ENCODE data around the gene TRIM42.

TRIM42 gene

GRCh38 chr3:140686128-140686527 lies 8.3 kb downstream of the TRIM42 start:
- Histone ChIP-seq H3K9me3 (ENCODE audit: control insufficient read depth, insufficient read depth, low read depth, low read length) (no peaks in the 10 kb centered on the region), H3K4me3 (ENCODE audit: low read depth, low read length) (no peak overlapping the region), H3K9ac (ENCODE audit: low read length) (no peak overlapping the region), H3K27ac (ENCODE audit: low read depth, low read length) (no peak overlapping the region), H3K36me3 (ENCODE audit: control insufficient read depth, insufficient read depth, low read length) (no peaks in the 10 kb centered on the region), H3K4me1 (ENCODE audit: control insufficient read depth, insufficient read depth, low read length) (no peaks in the 10 kb centered on the region), H3K27me3 (ENCODE audit: control insufficient read depth, insufficient read depth, low read length) (no peaks in the 10 kb centered on the region)

GRCh38 chr3:140686948-140687347 lies 9.1 kb downstream of the TRIM42 start:
- Histone ChIP-seq H3K9ac (ENCODE audit: low read length) (no peak overlapping the region), H3K4me3 (ENCODE audit: low read depth, low read length) (no peak overlapping the region), H3K4me1 (ENCODE audit: control insufficient read depth, insufficient read depth, low read length) (no peaks in the 10 kb centered on the region), H3K27me3 (ENCODE audit: control insufficient read depth, insufficient read depth, low read length) (no peaks in the 10 kb centered on the region), H3K27ac (ENCODE audit: low read depth, low read length) (no peak overlapping the region), H3K36me3 (ENCODE audit: control insufficient read depth, insufficient read depth, low read length) (no peaks in the 10 kb centered on the region), H3K9me3 (ENCODE audit: control insufficient read depth, insufficient read depth, low read depth, low read length) (no peaks in the 10 kb centered on the region)

GRCh38 chr3:140695361-140696061 lies 17.6 kb downstream of the TRIM42 start:
- Histone ChIP-seq H3K9ac (ENCODE audit: low read length) (no peak overlapping the region), H3K36me3 (ENCODE audit: control insufficient read depth, insufficient read depth, low read length) (no peaks in the 10 kb centered on the region), H3K4me3 (ENCODE audit: low read depth, low read length) (no peak overlapping the region), H3K27me3 (ENCODE audit: control insufficient read depth, insufficient read depth, low read length) (no peaks in the 10 kb centered on the region), H3K4me1 (ENCODE audit: control insufficient read depth, insufficient read depth, low read length) (no peaks in the 10 kb centered on the region), H3K27ac (ENCODE audit: low read depth, low read length) (no peak overlapping the region), H3K9me3 (ENCODE audit: control insufficient read depth, insufficient read depth, low read depth, low read length) (no peaks in the 10 kb centered on the region)

DNA sequence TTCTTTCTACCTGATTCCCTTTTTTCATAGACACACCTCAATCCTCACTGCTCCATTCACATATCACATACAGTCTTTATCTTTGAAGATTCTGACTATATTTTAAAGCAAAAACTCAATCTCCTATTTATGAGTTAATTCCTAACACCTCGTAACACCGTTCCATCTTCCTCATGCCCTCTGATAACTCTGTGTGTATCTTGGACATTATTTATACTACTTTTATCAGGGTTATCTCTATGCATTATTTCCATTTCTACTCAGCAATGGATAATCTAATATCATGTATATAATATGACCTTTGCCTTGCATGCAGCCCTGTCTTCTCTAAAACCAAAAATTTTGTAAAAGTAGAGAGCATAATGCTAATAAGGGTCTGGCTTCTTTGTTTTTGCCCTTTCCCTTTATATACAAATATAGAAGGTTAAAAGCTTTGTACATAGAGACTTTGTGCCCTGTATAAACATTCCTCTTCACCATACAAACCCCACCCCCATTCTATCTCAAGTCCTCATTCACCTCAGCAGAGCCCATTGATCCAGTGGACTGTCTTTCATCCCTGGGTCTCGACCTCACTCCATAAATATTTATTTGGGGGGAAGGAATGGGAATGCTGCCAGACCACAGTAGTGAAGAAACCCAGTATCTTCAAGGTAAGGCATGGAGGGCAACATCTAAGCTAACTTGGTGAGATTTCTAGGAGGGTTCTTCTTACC lies 21.8 kb downstream of the TRIM42 start:
- H3K27ac ChIP-seq (ENCODE audit: low read depth, low read length) = no peak overlapping the region
- H3K9me3 ChIP-seq (ENCODE audit: control insufficient read depth, insufficient read depth, low read depth, low read length) = 0 out of 2 replicates have a peak, but pooled peaks cover 2% of the 10 kb centered on the region
- H3K36me3 ChIP-seq (ENCODE audit: control insufficient read depth, insufficient read depth, low read length) = no peaks in the 10 kb centered on the region
- H3K4me1 ChIP-seq (ENCODE audit: control insufficient read depth, insufficient read depth, low read length) = no peaks in the 10 kb centered on the region
- H3K4me3 ChIP-seq (ENCODE audit: low read depth, low read length) = no peak overlapping the region
- no peaks in the 10 kb centered on the region for H3K27me3 ChIP-seq (ENCODE audit: control insufficient read depth, insufficient read depth, low read length)
- H3K9ac ChIP-seq (ENCODE audit: low read length) = no peak overlapping the region

DNA sequence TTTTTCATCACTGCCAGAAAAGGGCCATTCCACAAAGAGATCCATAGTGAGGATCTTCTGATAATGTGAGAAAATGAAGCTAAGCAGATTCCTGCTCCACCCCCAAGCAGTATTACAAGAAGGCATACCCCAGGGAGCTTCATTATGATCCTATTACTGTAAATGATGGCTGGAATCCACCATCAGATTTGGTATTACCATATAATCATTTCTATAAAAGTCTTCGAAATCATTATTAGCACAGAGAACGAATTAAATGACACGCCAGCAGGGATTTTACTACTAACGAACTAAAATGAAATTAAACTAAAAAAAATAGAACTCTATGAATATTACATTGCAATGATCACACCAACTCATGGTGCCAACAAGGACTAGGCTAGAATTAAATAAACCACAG lies 24.4 kb downstream of the TRIM42 start:
- Histone ChIP-seq H3K4me1 (ENCODE audit: control insufficient read depth, insufficient read depth, low read length) (no peaks in the 10 kb centered on the region), H3K4me3 (ENCODE audit: low read depth, low read length) (no peak overlapping the region), H3K27me3 (ENCODE audit: control insufficient read depth, insufficient read depth, low read length) (no peaks in the 10 kb centered on the region), H3K27ac (ENCODE audit: low read depth, low read length) (no peak overlapping the region), H3K36me3 (ENCODE audit: control insufficient read depth, insufficient read depth, low read length) (no peaks in the 10 kb centered on the region), H3K9me3 (ENCODE audit: control insufficient read depth, insufficient read depth, low read depth, low read length) (peaks cover 18% of the 10 kb centered on the region), H3K9ac (ENCODE audit: low read length) (no peak overlapping the region)

GRCh38 chr3:140703496-140703895 lies 25.6 kb downstream of the TRIM42 start:
- Histone ChIP-seq H3K9ac (ENCODE audit: low read length) (no peak overlapping the region), H3K9me3 (ENCODE audit: control insufficient read depth, insufficient read depth, low read depth, low read length) (peaks cover 18% of the 10 kb centered on the region), H3K27me3 (ENCODE audit: control insufficient read depth, insufficient read depth, low read length) (no peaks in the 10 kb centered on the region), H3K36me3 (ENCODE audit: control insufficient read depth, insufficient read depth, low read length) (no peaks in the 10 kb centered on the region), H3K27ac (ENCODE audit: low read depth, low read length) (no peak overlapping the region), H3K4me3 (ENCODE audit: low read depth, low read length) (no peak overlapping the region), H3K4me1 (ENCODE audit: control insufficient read depth, insufficient read depth, low read length) (no peaks in the 10 kb centered on the region)

- H3K27me3 ChIP-seq (ENCODE audit: control insufficient read depth, insufficient read depth, low read length) = no peaks in the 10 kb centered on the region
- no peaks in the 10 kb centered on the region for H3K4me1 ChIP-seq (ENCODE audit: control insufficient read depth, insufficient read depth, low read length)
- H3K36me3 ChIP-seq (ENCODE audit: control insufficient read depth, insufficient read depth, low read length) = no peaks in the 10 kb centered on the region
- peaks cover 18% of the 10 kb centered on the region for H3K9me3 ChIP-seq (ENCODE audit: control insufficient read depth, insufficient read depth, low read depth, low read length)
- H3K27ac ChIP-seq (ENCODE audit: low read depth, low read length) = no peak overlapping the region
- no peak overlapping the region for H3K9ac ChIP-seq (ENCODE audit: low read length)
- no peak overlapping the region for H3K4me3 ChIP-seq (ENCODE audit: low read depth, low read length)
These were observed 26.9 kb downstream of the TRIM42 start for GRCh38 chr3:140704733-140705132.

DNA sequence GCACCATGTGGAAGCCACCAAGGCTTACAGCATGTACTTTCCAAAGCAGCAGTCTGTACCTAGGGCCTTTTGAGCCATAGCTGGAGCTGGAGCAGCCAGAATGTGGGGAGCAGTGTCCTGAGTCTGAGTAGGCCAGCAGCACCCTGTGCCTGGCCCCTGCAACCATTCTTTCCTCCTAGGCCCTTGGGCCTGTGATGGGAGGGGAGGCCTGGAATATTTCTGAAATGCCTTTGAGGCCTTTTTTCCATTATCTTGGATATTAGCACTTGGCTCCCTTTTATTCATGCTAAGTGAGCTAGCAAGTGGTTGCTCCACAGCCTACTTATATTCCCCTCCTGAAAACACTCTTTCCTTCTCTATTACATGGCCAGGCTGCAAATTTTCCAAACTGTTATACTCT lies 28.1 kb downstream of the TRIM42 start:
- no peak overlapping the region for H3K9ac ChIP-seq (ENCODE audit: low read length)
- no peak overlapping the region for H3K27ac ChIP-seq (ENCODE audit: low read depth, low read length)
- H3K9me3 ChIP-seq (ENCODE audit: control insufficient read depth, insufficient read depth, low read depth, low read length) = peaks cover 18% of the 10 kb centered on the region
- H3K36me3 ChIP-seq (ENCODE audit: control insufficient read depth, insufficient read depth, low read length) = no peaks in the 10 kb centered on the region
- no peaks in the 10 kb centered on the region for H3K27me3 ChIP-seq (ENCODE audit: control insufficient read depth, insufficient read depth, low read length)
- no peak overlapping the region for H3K4me3 ChIP-seq (ENCODE audit: low read depth, low read length)
- H3K4me1 ChIP-seq (ENCODE audit: control insufficient read depth, insufficient read depth, low read length) = no peaks in the 10 kb centered on the region

DNA sequence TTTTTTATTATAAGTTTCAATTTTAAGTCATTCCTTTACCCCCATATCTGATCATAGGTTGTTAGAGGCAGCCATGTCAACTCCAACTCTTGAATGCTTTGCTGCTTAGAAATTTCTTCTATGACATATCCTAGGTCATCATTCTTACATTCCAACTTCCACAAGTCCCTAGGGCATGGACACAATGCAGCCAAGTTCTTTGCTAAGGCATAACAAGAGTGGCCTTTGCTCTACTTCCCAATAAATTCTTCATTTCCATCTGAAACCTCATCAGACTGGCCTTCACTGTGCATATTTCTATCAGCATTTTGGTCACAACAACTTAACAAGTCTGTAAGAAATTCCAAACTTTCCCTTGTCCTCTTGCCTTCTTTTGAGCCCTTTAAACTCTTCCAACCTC lies 28.5 kb downstream of the TRIM42 start:
- no peaks in the 10 kb centered on the region for H3K27me3 ChIP-seq (ENCODE audit: control insufficient read depth, insufficient read depth, low read length)
- H3K4me3 ChIP-seq (ENCODE audit: low read depth, low read length) = no peak overlapping the region
- peaks cover 18% of the 10 kb centered on the region for H3K9me3 ChIP-seq (ENCODE audit: control insufficient read depth, insufficient read depth, low read depth, low read length)
- no peak overlapping the region for H3K27ac ChIP-seq (ENCODE audit: low read depth, low read length)
- no peaks in the 10 kb centered on the region for H3K36me3 ChIP-seq (ENCODE audit: control insufficient read depth, insufficient read depth, low read length)
- no peak overlapping the region for H3K9ac ChIP-seq (ENCODE audit: low read length)
- no peaks in the 10 kb centered on the region for H3K4me1 ChIP-seq (ENCODE audit: control insufficient read depth, insufficient read depth, low read length)

DNA sequence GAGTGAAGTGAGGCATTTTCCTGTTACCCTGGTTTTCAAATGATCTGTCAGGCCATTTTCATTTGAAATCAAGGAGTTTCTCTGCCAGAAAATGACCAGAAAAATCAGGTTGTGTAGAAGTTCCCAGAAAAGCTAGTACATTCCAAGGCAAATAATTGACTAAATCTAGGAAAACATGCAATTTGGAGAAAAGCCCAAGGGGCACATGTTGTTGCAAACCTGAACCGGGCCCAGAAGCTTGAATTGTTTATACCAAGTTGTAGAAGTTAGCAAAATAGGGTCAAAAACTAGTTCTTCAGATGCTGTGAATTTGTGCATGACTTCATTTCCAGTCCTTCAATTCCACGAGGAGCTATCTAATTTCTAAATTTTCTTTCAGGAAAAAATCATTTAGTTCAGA lies 31.0 kb downstream of the TRIM42 start:
- H3K27me3 ChIP-seq (ENCODE audit: control insufficient read depth, insufficient read depth, low read length) = no peaks in the 10 kb centered on the region
- H3K4me3 ChIP-seq (ENCODE audit: low read depth, low read length) = no peak overlapping the region
- no peaks in the 10 kb centered on the region for H3K36me3 ChIP-seq (ENCODE audit: control insufficient read depth, insufficient read depth, low read length)
- H3K27ac ChIP-seq (ENCODE audit: low read depth, low read length) = no peak overlapping the region
- H3K9me3 ChIP-seq (ENCODE audit: control insufficient read depth, insufficient read depth, low read depth, low read length) = peaks cover 18% of the 10 kb centered on the region
- H3K4me1 ChIP-seq (ENCODE audit: control insufficient read depth, insufficient read depth, low read length) = no peaks in the 10 kb centered on the region
- H3K9ac ChIP-seq (ENCODE audit: low read length) = no peak overlapping the region

DNA sequence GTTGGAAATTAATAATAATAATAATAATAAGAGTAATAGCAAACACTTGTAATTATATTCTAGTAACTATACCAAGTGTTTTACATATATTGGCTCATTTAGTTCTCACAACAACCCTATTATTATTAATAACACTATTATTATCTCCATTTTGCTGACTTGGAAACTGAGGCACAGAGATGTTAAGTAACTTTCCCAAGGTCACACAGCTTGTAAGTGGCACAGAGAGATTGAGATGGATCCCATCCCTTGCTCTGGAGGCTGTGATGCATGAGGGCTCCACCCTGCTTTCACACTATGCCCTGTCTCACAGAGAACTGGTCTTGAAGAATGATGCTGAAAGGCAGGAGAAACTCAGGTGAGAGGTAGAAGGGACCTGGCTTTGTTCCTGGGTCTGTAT lies 31.9 kb downstream of the TRIM42 start:
- peaks cover 6% of the 10 kb centered on the region for H3K4me1 ChIP-seq (ENCODE audit: control insufficient read depth, insufficient read depth, low read length)
- H3K36me3 ChIP-seq (ENCODE audit: control insufficient read depth, insufficient read depth, low read length) = no peaks in the 10 kb centered on the region
- no peaks in the 10 kb centered on the region for H3K27me3 ChIP-seq (ENCODE audit: control insufficient read depth, insufficient read depth, low read length)
- H3K27ac ChIP-seq (ENCODE audit: low read depth, low read length) = no peak overlapping the region
- no peak overlapping the region for H3K9ac ChIP-seq (ENCODE audit: low read length)
- H3K9me3 ChIP-seq (ENCODE audit: control insufficient read depth, insufficient read depth, low read depth, low read length) = peaks cover 15% of the 10 kb centered on the region
- H3K4me3 ChIP-seq (ENCODE audit: low read depth, low read length) = no peak overlapping the region

Data from HUES6 (cell line).